ENCODE data around the gene ALG1. TPM values are rescaled to one million over a fixed set of nuclear protein-coding genes. Genes with fewer than 3 reads are reported as not detected.

The ALG1 gene
- polyA plus RNA-seq, 1 donor (not counting 4 experiments of a cell fraction or from before 2014, with no cell fraction given) = 25.8 TPM

DNA sequence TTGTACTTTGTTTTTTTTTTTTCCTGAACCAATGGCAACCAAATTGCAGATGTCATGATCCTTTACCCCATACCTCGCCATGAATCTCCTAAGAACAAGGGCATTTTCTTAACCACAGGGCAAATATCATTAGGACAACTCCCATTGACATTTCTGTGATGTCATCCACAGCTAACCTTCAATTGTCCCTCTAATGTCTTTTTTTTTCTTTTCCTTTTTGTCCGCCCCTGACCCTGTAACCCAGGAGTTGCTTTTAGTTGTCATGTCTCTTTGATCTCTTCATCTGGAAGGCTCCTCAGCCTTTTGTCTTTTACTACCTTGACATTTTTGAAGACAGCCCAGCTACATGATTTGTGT lies 37.5 kb upstream of the ALG1 start:
- FAIRE-seq = no peak
- Histone ChIP-seq H3K4me1 (ENCODE audit: control insufficient read depth, extremely low read depth, insufficient read depth, low read length) (peaks cover 21% of the 10 kb centered on the region), H3K79me2 (ENCODE audit: control insufficient read depth, insufficient read depth, low read length) (no peaks in the 10 kb centered on the region), H3K9ac (ENCODE audit: control insufficient read depth, extremely low read depth, insufficient read depth, low read length) (peak overlapping the region; percentile 82), H3K36me3 (ENCODE audit: control insufficient read depth in 2 of 2, extremely low read depth in 1 of 2, insufficient read depth in 2 of 2, low read length in 2 of 2) (no peaks in the 10 kb centered on the region), H3K9me1 (ENCODE audit: control insufficient read depth, extremely low read depth, insufficient read depth, low read length) (no peaks in the 10 kb centered on the region), H3K27me3 (ENCODE audit: control insufficient read depth, extremely low read depth, insufficient read depth, low read length) (no peaks in the 10 kb centered on the region), H3K4me2 (ENCODE audit: control insufficient read depth, extremely low read depth, insufficient read depth, low read depth, low read length) (peak overlapping the region; percentile 99), H3K4me3 (ENCODE audit: control insufficient read depth in 2 of 3, extremely low read depth in 1 of 3, insufficient read depth in 2 of 3, low read depth in 1 of 3, low read length in 3 of 3) (peak overlapping the region; percentile 78 to 88 (median 87)), H4K20me1 (ENCODE audit: control insufficient read depth, extremely low read depth, insufficient read depth, low read length) (no peaks in the 10 kb centered on the region), H2AFZ (ENCODE audit: control insufficient read depth, low read length) (peak overlapping the region; percentile 96), H3K9me3 (ENCODE audit: control insufficient read depth, low read depth, low read length) (no peaks in the 10 kb centered on the region), H3K27ac (ENCODE audit: control insufficient read depth, insufficient read depth, low read length) (peak overlapping the region; percentile 62)
- dilution Hi-C loops (cut with MboI; ENCODE audit: extremely low pct_ligation_motif_present, low sequenced_read_pairs) = no loop called here
- DNase-seq (ENCODE audit: low read depth, low spot score) = no peak
- TF ChIP-seq, protein P1, sequence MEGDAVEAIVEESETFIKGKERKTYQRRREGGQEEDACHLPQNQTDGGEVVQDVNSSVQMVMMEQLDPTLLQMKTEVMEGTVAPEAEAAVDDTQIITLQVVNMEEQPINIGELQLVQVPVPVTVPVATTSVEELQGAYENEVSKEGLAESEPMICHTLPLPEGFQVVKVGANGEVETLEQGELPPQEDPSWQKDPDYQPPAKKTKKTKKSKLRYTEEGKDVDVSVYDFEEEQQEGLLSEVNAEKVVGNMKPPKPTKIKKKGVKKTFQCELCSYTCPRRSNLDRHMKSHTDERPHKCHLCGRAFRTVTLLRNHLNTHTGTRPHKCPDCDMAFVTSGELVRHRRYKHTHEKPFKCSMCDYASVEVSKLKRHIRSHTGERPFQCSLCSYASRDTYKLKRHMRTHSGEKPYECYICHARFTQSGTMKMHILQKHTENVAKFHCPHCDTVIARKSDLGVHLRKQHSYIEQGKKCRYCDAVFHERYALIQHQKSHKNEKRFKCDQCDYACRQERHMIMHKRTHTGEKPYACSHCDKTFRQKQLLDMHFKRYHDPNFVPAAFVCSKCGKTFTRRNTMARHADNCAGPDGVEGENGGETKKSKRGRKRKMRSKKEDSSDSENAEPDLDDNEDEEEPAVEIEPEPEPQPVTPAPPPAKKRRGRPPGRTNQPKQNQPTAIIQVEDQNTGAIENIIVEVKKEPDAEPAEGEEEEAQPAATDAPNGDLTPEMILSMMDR (optimal IDR thresholded peaks at IDR 0.05 in 1 of 3, IDR thresholded peaks at IDR 0.05 in 1 of 3, conservative IDR thresholded peaks at IDR 0.05 in 1 of 3; ENCODE audit: extremely low read depth in 1 of 3, insufficient read depth in 2 of 3, low read length in 3 of 3) = no peak
- TF ChIP-seq EZH2 (IDR thresholded peaks at IDR 0.05; ENCODE audit: low read length) = no peak

DNA sequence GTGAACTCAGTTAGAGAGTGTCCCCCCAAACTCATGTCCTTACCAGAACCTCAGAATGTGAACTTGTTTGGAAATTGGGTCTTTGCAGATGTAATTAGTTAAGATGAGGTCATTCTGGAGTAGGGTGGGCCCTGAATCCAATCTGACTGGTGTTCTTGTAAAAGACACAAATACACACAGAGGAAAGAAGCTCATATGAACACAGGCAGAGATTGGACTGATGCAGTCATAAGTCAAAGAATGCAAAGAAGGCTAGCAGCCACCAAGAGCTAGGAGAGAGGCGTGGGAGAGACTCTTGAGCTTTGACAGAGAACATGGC lies 35.8 kb upstream of the ALG1 start:
- Histone ChIP-seq H3K4me1 (ENCODE audit: control insufficient read depth, extremely low read depth, insufficient read depth, low read length) (peaks cover 21% of the 10 kb centered on the region), H3K79me2 (ENCODE audit: control insufficient read depth, insufficient read depth, low read length) (no peaks in the 10 kb centered on the region), H3K36me3 (ENCODE audit: control insufficient read depth in 2 of 2, extremely low read depth in 1 of 2, insufficient read depth in 2 of 2, low read length in 2 of 2) (no peaks in the 10 kb centered on the region), H3K27ac (ENCODE audit: control insufficient read depth, insufficient read depth, low read length) (no peak overlapping the region), H3K9me3 (ENCODE audit: control insufficient read depth, low read depth, low read length) (no peaks in the 10 kb centered on the region), H3K9me1 (ENCODE audit: control insufficient read depth, extremely low read depth, insufficient read depth, low read length) (no peaks in the 10 kb centered on the region), H3K27me3 (ENCODE audit: control insufficient read depth, extremely low read depth, insufficient read depth, low read length) (no peaks in the 10 kb centered on the region), H4K20me1 (ENCODE audit: control insufficient read depth, extremely low read depth, insufficient read depth, low read length) (no peaks in the 10 kb centered on the region), H2AFZ (ENCODE audit: control insufficient read depth, low read length) (no peak overlapping the region), H3K4me3 (ENCODE audit: control insufficient read depth in 2 of 3, extremely low read depth in 1 of 3, insufficient read depth in 2 of 3, low read depth in 1 of 3, low read length in 3 of 3) (no peak overlapping the region), H3K9ac (ENCODE audit: control insufficient read depth, extremely low read depth, insufficient read depth, low read length) (no peak overlapping the region), H3K4me2 (ENCODE audit: control insufficient read depth, extremely low read depth, insufficient read depth, low read depth, low read length) (no peak overlapping the region)
- TF ChIP-seq, protein P1 (optimal IDR thresholded peaks at IDR 0.05 in 1 of 3, IDR thresholded peaks at IDR 0.05 in 1 of 3, conservative IDR thresholded peaks at IDR 0.05 in 1 of 3; ENCODE audit: extremely low read depth in 1 of 3, insufficient read depth in 2 of 3, low read length in 3 of 3) = no peak
- no peak for TF ChIP-seq EZH2 (IDR thresholded peaks at IDR 0.05; ENCODE audit: low read length)
- DNase-seq (ENCODE audit: low read depth, low spot score) (no peak), FAIRE-seq (no peak)
- dilution Hi-C loops (cut with MboI; ENCODE audit: extremely low pct_ligation_motif_present, low sequenced_read_pairs) = no loop called here

Measured in keratinocyte (primary cell).